CD4-positive, alpha-beta T cell (primary cell): ENCODE measurements around the gene GBA3. TPM values are rescaled to one million over a fixed set of nuclear protein-coding genes. Genes with fewer than 3 reads are reported as not detected.

Experiments used
- ATAC-seq: fragments of 200-7000 bp; cut with Tn5 transposase; one replicate; pipeline ENCODE4 v1.10.0; 2022; ENCODE audit warnings: mild to moderate bottlenecking; ENCODE audit not compliant: poor library complexity
- CTCF ChIA-PET: fragments of 350-600 bp; sonication (Branson Sonifier 250); formaldehyde crosslinking; loops from one replicate; lab custom pipeline; 2021; ENCODE audit warnings: antibody characterized with exemption, inconsistent platforms; lab: Charles Lee
- POLR2A ChIA-PET: fragments of 350-600 bp; sonication (Branson Sonifier 250); formaldehyde crosslinking; loops from one replicate; lab custom pipeline; 2021; ENCODE audit warnings: antibody characterized with exemption, inconsistent platforms; lab: Charles Lee
- DNase-seq, 14 experiments: peaks; one replicate each; pipeline ENCODE4 v3.0.0-alpha.2; 2013 to 2020; ENCODE audit warnings: mixed read lengths in 2 of 14
- H3K27ac ChIP-seq, 2 donors: one replicate each; pipeline versions ENCODE4 v1.5.1 to v1.7.0; 2013; ENCODE audit warnings: low read length in 2 of 2, low read depth in 1 of 2, mild to moderate bottlenecking in 1 of 2
- H3K27me3 ChIP-seq, 2 experiments: 1 replicate in 1 of 2; 2 replicates in 1 of 2; pipeline versions ENCODE4 v1.6.1 to v1.7.0; 2013; ENCODE audit warnings: low read length in 2 of 2, control low read depth in 1 of 2, mild to moderate bottlenecking in 1 of 2, moderate library complexity in 1 of 2; ENCODE audit not compliant: insufficient read depth in 2 of 2, control insufficient read depth in 1 of 2
- H3K36me3 ChIP-seq: one replicate; pipeline ENCODE4 v1.6.1; 2013; ENCODE audit warnings: low read length, control low read depth; ENCODE audit not compliant: insufficient read depth
- H3K4me1 ChIP-seq: one replicate; pipeline ENCODE4 v1.6.1; 2013; ENCODE audit warnings: low read length, control low read depth; ENCODE audit not compliant: insufficient read depth
- H3K4me3 ChIP-seq: one replicate; pipeline ENCODE4 v1.5.1; 2013; ENCODE audit warnings: mild to moderate bottlenecking, low read length, moderate library complexity
- H3K9me3 ChIP-seq, 2 experiments: 1 replicate in 1 of 2; 2 replicates in 1 of 2; pipeline versions ENCODE4 v1.6.1 to v1.7.0; 2013; ENCODE audit warnings: low read length in 2 of 2, mild to moderate bottlenecking in 2 of 2, control low read depth in 1 of 2, moderate library complexity in 1 of 2; ENCODE audit not compliant: control insufficient read depth in 1 of 2, insufficient read depth in 1 of 2
- H3K27ac Mint-ChIP-seq: one replicate; pipeline ENCODE4 v1.8.0; 2020; ENCODE audit warnings: mixed read lengths
- H3K27me3 Mint-ChIP-seq: one replicate; pipeline ENCODE4 v1.8.0; 2021; ENCODE audit warnings: mixed read lengths
- H3K36me3 Mint-ChIP-seq: one replicate; pipeline ENCODE4 v1.8.0; 2021; ENCODE audit warnings: low read depth, mixed read lengths
- H3K4me1 Mint-ChIP-seq: one replicate; pipeline ENCODE4 v1.8.0; 2021; ENCODE audit warnings: low read depth, mixed read lengths
- H3K4me3 Mint-ChIP-seq: one replicate; pipeline ENCODE4 v1.8.0; 2020; ENCODE audit warnings: mild to moderate bottlenecking, mixed read lengths
- H3K9me3 Mint-ChIP-seq: one replicate; pipeline ENCODE4 v1.8.0; 2020; ENCODE audit warnings: mixed read lengths
- intact Hi-C, 2 experiments: fragments of 100-400 bp; cut with DNase I in 1 of 2; cut with micrococcal nuclease in 1 of 2; formaldehyde crosslinking; loops; one replicate each; pipeline versions ENCODE4 v1.15.1 to v1.9.0; 2023 to 2025; cut with DNase I, micrococcal nuclease
- total RNA-seq, 174 experiments: library from RNA in 2 of 174; stranded (reverse) in 2 of 174; gene quantifications; one replicate each; pipeline ENCODE4 v1.2.3 and lab custom pipeline; 2021 to 2026
- TF ChIP-seq, protein P1 (sequence below): fragments of 200-600 bp; IDR thresholded peaks from one replicate; pipeline ENCODE4 v1.8.0; 2022; ENCODE audit warnings: antibody characterized with exemption, mild to moderate bottlenecking

Gene GBA3
- total RNA-seq, 2 experiments from 2014 or later: not detected

DNA sequence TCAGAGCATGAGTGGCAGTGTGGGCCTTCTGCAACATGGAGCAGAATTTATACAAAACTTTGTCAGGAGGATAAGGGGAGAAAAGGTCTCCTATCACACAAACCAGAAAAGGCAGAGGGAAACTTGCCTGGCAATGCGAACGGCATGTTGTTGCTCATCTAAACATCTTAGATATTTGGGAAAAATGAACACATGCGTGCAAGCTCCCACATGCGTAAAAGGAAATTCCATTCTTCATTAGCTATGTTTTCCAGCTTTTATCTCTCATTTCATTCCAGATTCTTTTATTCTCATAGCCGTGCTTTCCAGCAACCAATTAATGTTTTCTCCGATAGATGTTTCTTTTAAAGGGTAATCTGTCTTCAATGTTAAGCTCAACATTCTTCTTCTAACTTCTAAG, 31.3 kb upstream of the GBA3 start:
- ATAC-seq (no peak), DNase-seq (no peak)
- H3K27ac ChIP-seq: no peak overlapping the region
- H3K36me3 Mint-ChIP-seq: no peaks in the 10 kb centered on the region
- no peak overlapping the region for H3K4me3 Mint-ChIP-seq
- H3K9me3 Mint-ChIP-seq: no peaks in the 10 kb centered on the region
- H3K4me1 Mint-ChIP-seq: no peaks in the 10 kb centered on the region
- POLR2A ChIA-PET: no interaction called here
- intact Hi-C loops: loop anchor here in 1 of 2 experiments (10.0 kb wide), 1 partner anchor 217 kb away; no protein-coding TSS in a partner anchor
- H3K4me1 ChIP-seq: no peaks in the 10 kb centered on the region
- H3K4me3 ChIP-seq: no peak overlapping the region
- H3K27ac Mint-ChIP-seq: no peak overlapping the region
- no peaks in the 10 kb centered on the region for H3K36me3 ChIP-seq
- CTCF ChIA-PET: no interaction called here
- H3K27me3 Mint-ChIP-seq: no peaks in the 10 kb centered on the region
- no peaks in the 10 kb centered on the region for H3K9me3 ChIP-seq
- no peaks in the 10 kb centered on the region for H3K27me3 ChIP-seq
- TF ChIP-seq, protein P1, sequence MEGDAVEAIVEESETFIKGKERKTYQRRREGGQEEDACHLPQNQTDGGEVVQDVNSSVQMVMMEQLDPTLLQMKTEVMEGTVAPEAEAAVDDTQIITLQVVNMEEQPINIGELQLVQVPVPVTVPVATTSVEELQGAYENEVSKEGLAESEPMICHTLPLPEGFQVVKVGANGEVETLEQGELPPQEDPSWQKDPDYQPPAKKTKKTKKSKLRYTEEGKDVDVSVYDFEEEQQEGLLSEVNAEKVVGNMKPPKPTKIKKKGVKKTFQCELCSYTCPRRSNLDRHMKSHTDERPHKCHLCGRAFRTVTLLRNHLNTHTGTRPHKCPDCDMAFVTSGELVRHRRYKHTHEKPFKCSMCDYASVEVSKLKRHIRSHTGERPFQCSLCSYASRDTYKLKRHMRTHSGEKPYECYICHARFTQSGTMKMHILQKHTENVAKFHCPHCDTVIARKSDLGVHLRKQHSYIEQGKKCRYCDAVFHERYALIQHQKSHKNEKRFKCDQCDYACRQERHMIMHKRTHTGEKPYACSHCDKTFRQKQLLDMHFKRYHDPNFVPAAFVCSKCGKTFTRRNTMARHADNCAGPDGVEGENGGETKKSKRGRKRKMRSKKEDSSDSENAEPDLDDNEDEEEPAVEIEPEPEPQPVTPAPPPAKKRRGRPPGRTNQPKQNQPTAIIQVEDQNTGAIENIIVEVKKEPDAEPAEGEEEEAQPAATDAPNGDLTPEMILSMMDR: no peak

DNA sequence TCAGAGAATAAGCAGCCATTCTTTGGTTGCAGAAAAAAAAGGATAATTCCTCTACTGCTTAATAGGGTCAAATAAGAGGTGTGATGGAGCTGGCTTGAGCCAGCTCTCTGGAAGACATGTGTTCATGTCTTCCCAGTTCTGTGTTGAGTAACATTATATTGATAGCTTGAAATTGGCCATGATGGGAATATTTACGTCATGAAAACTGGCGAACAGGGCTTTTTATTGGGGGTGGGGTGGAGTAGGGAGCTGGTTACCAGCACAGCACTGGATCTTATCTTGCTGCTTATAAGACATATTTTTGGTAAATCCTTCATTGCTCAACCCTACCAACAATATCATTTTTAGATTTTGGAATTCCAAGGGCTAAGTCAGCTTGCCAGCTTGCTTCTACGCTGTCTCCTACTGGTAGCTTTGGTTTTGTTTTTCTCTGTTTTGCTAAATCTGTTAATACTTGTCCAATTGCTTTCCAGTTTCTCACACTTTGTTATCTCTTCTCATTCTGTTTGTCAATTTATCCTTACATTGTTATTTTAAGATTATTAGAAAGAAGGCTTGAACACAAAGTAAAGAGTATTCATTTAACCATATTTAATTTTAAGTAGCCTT, 25.3 kb upstream of the GBA3 start:
- no peaks in the 10 kb centered on the region for H3K9me3 ChIP-seq
- no peaks in the 10 kb centered on the region for H3K27me3 ChIP-seq
- H3K36me3 ChIP-seq: no peaks in the 10 kb centered on the region
- Mint-ChIP-seq H3K4me3 (no peak overlapping the region), H3K36me3 (no peaks in the 10 kb centered on the region), H3K9me3 (no peaks in the 10 kb centered on the region), H3K4me1 (peaks cover 40% of the 10 kb centered on the region), H3K27ac (peak overlapping the region; percentile 80), H3K27me3 (no peaks in the 10 kb centered on the region)
- intact Hi-C loops: loop anchor here in 1 of 2 experiments (10.0 kb wide), 1 partner anchor 223 kb away; no protein-coding TSS in a partner anchor
- TF ChIP-seq, protein P1: no peak
- no peak overlapping the region for H3K4me3 ChIP-seq
- ChIA-PET CTCF (no interaction called here), POLR2A (interaction anchor here (0.7 kb wide), 1 partner anchor 10 kb away, joined by 3 read pairs; no protein-coding TSS in a partner anchor)
- ATAC-seq (no peak), DNase-seq (no peak)
- no peaks in the 10 kb centered on the region for H3K4me1 ChIP-seq
- no peak overlapping the region for H3K27ac ChIP-seq

DNA sequence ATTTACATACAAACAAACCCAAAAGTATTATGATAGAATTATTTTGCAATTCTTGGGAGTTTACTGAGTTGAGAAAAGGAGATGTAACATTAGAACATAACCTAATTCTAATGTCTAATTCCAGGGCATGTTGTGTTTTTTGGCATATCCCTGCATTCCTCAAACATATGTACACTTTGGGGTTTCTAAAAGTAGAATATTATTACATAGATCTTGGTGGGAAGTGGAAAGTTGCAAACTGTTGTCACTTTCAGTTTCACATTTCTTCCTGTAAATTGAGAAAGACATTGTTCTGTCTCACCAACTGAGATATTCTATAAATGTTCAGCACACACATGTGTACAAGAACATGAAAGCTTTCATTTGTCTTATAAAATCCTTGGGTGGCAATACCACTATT, 24.4 kb upstream of the GBA3 start:
- Mint-ChIP-seq H3K27ac (peak overlapping the region; percentile 80), H3K4me3 (peak overlapping the region; percentile 53), H3K4me1 (peaks cover 49% of the 10 kb centered on the region), H3K9me3 (no peaks in the 10 kb centered on the region), H3K27me3 (no peaks in the 10 kb centered on the region), H3K36me3 (no peaks in the 10 kb centered on the region)
- no peaks in the 10 kb centered on the region for H3K9me3 ChIP-seq
- H3K4me1 ChIP-seq: peaks cover 4% of the 10 kb centered on the region
- H3K36me3 ChIP-seq: no peaks in the 10 kb centered on the region
- ChIA-PET POLR2A (no interaction called here), CTCF (no interaction called here)
- peak in 1 of 14 experiments; percentile 9 for DNase-seq
- H3K27me3 ChIP-seq: no peaks in the 10 kb centered on the region
- no peak for ATAC-seq
- intact Hi-C loops: loop anchor here in 1 of 2 experiments (10.0 kb wide), 1 partner anchor 224 kb away; no protein-coding TSS in a partner anchor
- H3K4me3 ChIP-seq: no peak overlapping the region
- H3K27ac ChIP-seq: peak overlapping the region in 1 of 2 donors; percentile 20
- TF ChIP-seq, protein P1: no peak
